Tibial nerve (tissue), 4 donors: ENCODE results near the gene MAP1B.
A peak's percentile ranks its signal among the peaks of the same experiment; 100 is the strongest.

ENCODE experiments used
- EP300 ChIP-seq, 2 donors: sonication (generic); formaldehyde crosslinking; IDR thresholded peaks; one replicate each; pipeline ENCODE4 v1.6.1; 2017; ENCODE audit warnings: antibody characterized with exemption in 2 of 2, mild to moderate bottlenecking in 1 of 2
- POLR2A ChIP-seq, 2 donors: fragments of 450-650 bp; IDR thresholded peaks; one replicate each; pipeline ENCODE4 v1.6.1; 2017; ENCODE audit warnings: antibody characterized with exemption in 2 of 2, mild to moderate bottlenecking in 2 of 2, moderate library complexity in 2 of 2
- TF ChIP-seq, protein P1 (sequence below), 5 experiments: fragments of 200-600 bp in 3 of 5; fragments of 450-650 bp in 2 of 5; sonication (generic) in 3 of 5; IDR thresholded peaks; one replicate each; pipeline ENCODE4 v1.5.1; 2016 to 2019; ENCODE audit warnings: antibody characterized with exemption in 5 of 5, mild to moderate bottlenecking in 3 of 5, moderate library complexity in 2 of 5

DNA sequence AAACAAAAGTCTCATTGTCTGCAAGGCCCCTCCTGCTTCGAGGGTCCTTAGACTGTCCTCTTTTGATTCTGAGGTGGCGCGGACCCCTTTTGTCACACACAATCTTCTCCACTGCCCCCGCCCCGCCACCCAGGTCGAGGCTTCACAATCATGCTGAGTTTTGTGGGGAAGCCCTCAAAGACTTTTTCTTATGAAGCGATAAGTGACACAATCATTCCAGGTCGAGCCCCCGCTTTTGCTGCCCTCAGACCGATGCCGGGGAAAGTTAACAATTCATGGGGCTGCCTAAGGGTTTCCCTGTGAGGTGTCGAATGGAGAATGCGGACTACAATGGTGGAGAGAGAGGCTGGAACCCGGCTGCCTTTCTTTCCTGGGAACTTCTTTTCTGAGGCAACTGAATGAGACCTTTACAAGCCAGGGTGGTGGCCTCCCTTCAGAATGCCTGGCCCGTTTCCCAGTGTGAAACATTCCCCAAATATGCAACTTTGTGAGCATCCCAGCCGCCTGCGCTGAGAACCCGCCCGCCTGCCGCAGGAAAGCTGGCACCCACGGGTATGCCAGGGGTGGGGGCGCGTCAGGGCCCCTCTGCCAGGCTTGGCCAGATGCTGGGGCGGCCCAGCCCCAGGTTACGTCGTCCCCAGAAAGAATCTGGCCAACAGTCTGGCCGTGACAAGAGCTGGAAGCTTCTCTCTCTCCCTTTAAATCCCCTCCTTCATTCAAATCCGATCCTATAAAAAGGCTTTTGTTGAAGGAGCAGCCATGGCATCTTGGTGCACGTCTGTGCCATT lies 71.9 kb downstream of the MAP1B start:
- TF ChIP-seq, protein P1, sequence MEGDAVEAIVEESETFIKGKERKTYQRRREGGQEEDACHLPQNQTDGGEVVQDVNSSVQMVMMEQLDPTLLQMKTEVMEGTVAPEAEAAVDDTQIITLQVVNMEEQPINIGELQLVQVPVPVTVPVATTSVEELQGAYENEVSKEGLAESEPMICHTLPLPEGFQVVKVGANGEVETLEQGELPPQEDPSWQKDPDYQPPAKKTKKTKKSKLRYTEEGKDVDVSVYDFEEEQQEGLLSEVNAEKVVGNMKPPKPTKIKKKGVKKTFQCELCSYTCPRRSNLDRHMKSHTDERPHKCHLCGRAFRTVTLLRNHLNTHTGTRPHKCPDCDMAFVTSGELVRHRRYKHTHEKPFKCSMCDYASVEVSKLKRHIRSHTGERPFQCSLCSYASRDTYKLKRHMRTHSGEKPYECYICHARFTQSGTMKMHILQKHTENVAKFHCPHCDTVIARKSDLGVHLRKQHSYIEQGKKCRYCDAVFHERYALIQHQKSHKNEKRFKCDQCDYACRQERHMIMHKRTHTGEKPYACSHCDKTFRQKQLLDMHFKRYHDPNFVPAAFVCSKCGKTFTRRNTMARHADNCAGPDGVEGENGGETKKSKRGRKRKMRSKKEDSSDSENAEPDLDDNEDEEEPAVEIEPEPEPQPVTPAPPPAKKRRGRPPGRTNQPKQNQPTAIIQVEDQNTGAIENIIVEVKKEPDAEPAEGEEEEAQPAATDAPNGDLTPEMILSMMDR (IDR thresholded peaks at IDR 0.05): no peak
- TF ChIP-seq POLR2A (IDR thresholded peaks at IDR 0.05): no peak
- peak in 1 of 2 donors; percentile 57 for TF ChIP-seq EP300 (IDR thresholded peaks at IDR 0.05)
